HepG2 (cell line): ENCODE measurements around the gene SCT. TPM values are rescaled to one million over a fixed set of nuclear protein-coding genes. Genes with fewer than 3 reads are reported as not detected.
A peak's percentile ranks its signal among the peaks of the same experiment; 100 is the strongest.

ENCODE experiments used
- ATAC-seq: fragments of 200-7000 bp; cut with Tn5 transposase; 3 replicates; pipeline ENCODE4 v1.9.1; 2020; ENCODE audit warnings: mild to moderate bottlenecking, moderate library complexity
- BruUV-seq: library from RNA; stranded (reverse); fragments of 400-500 nt; replicated peaks from 2 replicates; lab custom pipeline; 2021; lab: Mats Ljungman, UMichigan
- CTCF ChIA-PET: fragments of 300-600 bp; formaldehyde crosslinking; extraction: SDS; loops from one replicate; lab custom pipeline; 2021; ENCODE audit warnings: low total read pairs, inconsistent platforms, low intra/inter-chr PET ratio; lab: Yijun Ruan, JAX
- POLR2A ChIA-PET: fragments of 350-600 bp; sonication (Branson Sonifier 250); formaldehyde crosslinking; loops from one replicate; lab custom pipeline; 2020; ENCODE audit warnings: antibody characterized with exemption, inconsistent platforms; lab: Yijun Ruan, JAX
- DNase-seq: peaks from one replicate; pipeline ENCODE4 v3.0.0-alpha.2; 2015; ENCODE audit warnings: low spot score
- FAIRE-seq: peaks from 3 replicates; lab custom pipeline; 2011; peaks lifted over from hg19 to GRCh38; lab: Jason Lieb, UNC
- H2AFZ ChIP-seq: one replicate; pipeline ENCODE4 v1.6.1; 2011; ENCODE audit warnings: low read length, inconsistent platforms
- H3K27ac ChIP-seq: fragments of 300-600 bp; 3 replicates; pipeline ENCODE4 v1.8.0; 2011; ENCODE audit warnings: mixed run types, mild to moderate bottlenecking, mixed read lengths, low read length, inconsistent platforms; ENCODE audit not compliant: insufficient read depth; ENCODE audit errors: extremely low read length
- H3K27me3 ChIP-seq, 2 experiments: fragments of 200-600 bp in 1 of 2; 2 replicates in 1 of 2; 3 replicates in 1 of 2; pipeline versions ENCODE4 v1.6.0 to v1.8.0; 2011; ENCODE audit warnings: low read length in 2 of 2, mild to moderate bottlenecking in 2 of 2, moderate library complexity in 2 of 2, inconsistent platforms in 1 of 2; ENCODE audit not compliant: insufficient read depth in 2 of 2, control insufficient read depth in 1 of 2
- H3K36me3 ChIP-seq, 2 experiments: fragments of 200-600 bp in 1 of 2; replicated peaks in 1 of 2; 2 replicates in 1 of 2; 3 replicates in 1 of 2; pipeline versions ENCODE4 v1.5.1 to v1.8.0; 2011; ENCODE audit warnings: low read length in 2 of 2, inconsistent platforms in 1 of 2; ENCODE audit not compliant: insufficient read depth in 2 of 2, control insufficient read depth in 1 of 2
- H3K4me1 ChIP-seq: 2 replicates; pipeline ENCODE4 v1.5.1; 2012; ENCODE audit warnings: low read length, inconsistent platforms; ENCODE audit not compliant: insufficient read depth
- H3K4me2 ChIP-seq: 2 replicates; pipeline ENCODE4 v1.6.0; 2011; ENCODE audit warnings: low read depth, low read length, inconsistent platforms
- H3K4me3 ChIP-seq, 3 experiments: fragments of 200-600 bp in 1 of 3; sonication (generic), shearing (Covaris generic) in 1 of 3; replicated peaks in 1 of 3; 2 replicates each; pipeline ENCODE4 v1.5.1; 2011 to 2016; ENCODE audit warnings: low read length in 3 of 3, inconsistent platforms in 2 of 3, low read depth in 2 of 3, mild to moderate bottlenecking in 2 of 3, control low read depth in 1 of 3, mixed read lengths in 1 of 3; ENCODE audit not compliant: insufficient read depth in 1 of 3
- H3K79me2 ChIP-seq: one replicate; pipeline ENCODE4 v1.6.1; 2011; ENCODE audit warnings: low read length, inconsistent platforms; ENCODE audit not compliant: insufficient read depth
- H3K9ac ChIP-seq: 2 replicates; pipeline ENCODE4 v1.6.0; 2011; ENCODE audit warnings: mild to moderate bottlenecking, low read depth, low read length, inconsistent platforms; ENCODE audit not compliant: insufficient read depth
- H3K9me3 ChIP-seq: 2 replicates; pipeline ENCODE4 v1.5.1; 2012; ENCODE audit warnings: mild to moderate bottlenecking, low read length
- H4K20me1 ChIP-seq: 2 replicates; pipeline ENCODE4 v1.6.0; 2011; ENCODE audit warnings: inconsistent platforms, mild to moderate bottlenecking, low read length, moderate library complexity; ENCODE audit not compliant: insufficient read depth
- AGO2 ChIP-seq: fragments of 200-400 bp; formaldehyde crosslinking; optimal IDR thresholded peaks from 2 replicates; pipeline ENCODE3; 2017; ENCODE audit warnings: mild to moderate bottlenecking, low read depth, low read length, moderate library complexity
- ATRX ChIP-seq: sonication (generic); formaldehyde crosslinking; IDR thresholded peaks from 2 replicates; pipeline ENCODE4 v1.4.0; 2020; ENCODE audit warnings: missing genetic modification reagents, borderline replicate concordance
- BORCS8-MEF2B ChIP-seq: sonication (generic); formaldehyde crosslinking; IDR thresholded peaks from 2 replicates; pipeline ENCODE4 v1.8.0; 2022; ENCODE audit warnings: mild to moderate bottlenecking, missing genetic modification reagents
- CEBPB ChIP-seq: IDR thresholded peaks from 2 replicates; pipeline ENCODE4 v1.6.1; 2011; ENCODE audit warnings: low read depth, low read length, improper control_type of control experiment, borderline replicate concordance
- HDAC2 ChIP-seq: sonication (generic); formaldehyde crosslinking; IDR thresholded peaks from 2 replicates; pipeline ENCODE4 v1.4.0; 2020; ENCODE audit warnings: missing genetic modification reagents
- IRF2 ChIP-seq: IDR thresholded peaks from 2 replicates; pipeline ENCODE4 v1.6.1; 2018; ENCODE audit warnings: missing genetic modification reagents, missing compliant biosample characterization
- POLR2A ChIP-seq, 2 experiments: IDR thresholded peaks; 2 replicates each; pipeline ENCODE4 v1.6.1; 2011; ENCODE audit warnings: low read depth in 2 of 2, low read length in 2 of 2, mild to moderate bottlenecking in 1 of 2, moderate library complexity in 1 of 2; ENCODE audit not compliant: insufficient read depth in 1 of 2
- POLR2G ChIP-seq: fragments of 200-400 bp; formaldehyde crosslinking; IDR thresholded peaks from 2 replicates; pipeline ENCODE4 v1.6.1; 2018; ENCODE audit warnings: mild to moderate bottlenecking, low read depth, low read length, moderate library complexity
- RAD51 ChIP-seq: fragments of 450-650 bp; IDR thresholded peaks from 2 replicates; pipeline ENCODE4 v1.6.1; 2016; ENCODE audit warnings: borderline replicate concordance
- RBM22 ChIP-seq: fragments of 200-400 bp; formaldehyde crosslinking; optimal IDR thresholded peaks from 2 replicates; pipeline ENCODE3; 2017; ENCODE audit warnings: mild to moderate bottlenecking, low read length, moderate library complexity
- ZBTB2 ChIP-seq: sonication (generic); formaldehyde crosslinking; IDR thresholded peaks from 2 replicates; pipeline ENCODE4 v1.8.0; 2022; ENCODE audit warnings: low read depth, missing genetic modification reagents
- ZFP37 ChIP-seq: sonication (generic); formaldehyde crosslinking; IDR thresholded peaks from 2 replicates; pipeline ENCODE4 v1.4.0; 2020; ENCODE audit warnings: missing genetic modification reagents, borderline replicate concordance
- ZFP41 ChIP-seq: sonication (generic); formaldehyde crosslinking; IDR thresholded peaks from 2 replicates; pipeline ENCODE4 v1.4.0; 2020; ENCODE audit warnings: mild to moderate bottlenecking, missing genetic modification reagents, borderline replicate concordance
- ZNF101 ChIP-seq: sonication (generic); formaldehyde crosslinking; IDR thresholded peaks from 2 replicates; pipeline ENCODE4 v1.4.0; 2020; ENCODE audit warnings: mild to moderate bottlenecking, low read depth, missing genetic modification reagents, borderline replicate concordance
- ZNF639 ChIP-seq: conservative IDR thresholded peaks from 2 replicates; pipeline ENCODE4 v1.6.1; 2018; ENCODE audit warnings: missing genetic modification reagents
- ZNF83 ChIP-seq: sonication (generic); formaldehyde crosslinking; IDR thresholded peaks from 2 replicates; pipeline ENCODE4 v1.4.0; 2020; ENCODE audit warnings: missing genetic modification reagents, mild to moderate bottlenecking, borderline replicate concordance
- WGBS: methylation state at CpG from one replicate; pipeline ENCODE4 v1.1.6; 2017; ENCODE audit warnings: low lambda C conversion rate; 5-methylcytosine and 5-hydroxymethylcytosine counted together
- in situ Hi-C: cut with HindIII; loops from 2 replicates; pipeline ENCODE4 v1.10.0; 2017; ENCODE audit warnings: low pct_unique_long_range_greater_than_20kb; ENCODE audit not compliant: extremely low pct_ligation_motif_present
- intact Hi-C: fragments of 100-400 bp; cut with micrococcal nuclease; formaldehyde crosslinking; loops from one replicate; pipeline ENCODE4 v1.10.0; 2022; ENCODE audit not compliant: unreplicated experiment
- polyA plus RNA-seq, 8 experiments: library from polyadenylated mRNA; depleted of rRNA in 3 of 8; stranded (reverse) in 7 of 8; unstranded in 1 of 8; fragments of >200 nt; fragmentation: Illumina TruSeq in 4 of 8; extraction: Trizol in 4 of 8; gene quantifications; 2 replicates each; pipeline versions ENCODE4 v1.2.1 to v1.2.3, GENCODE V29; 2011 to 2016; ENCODE audit warnings: low read depth in 4 of 8, missing spikeins in 1 of 8, mixed read lengths in 1 of 8; ENCODE audit not compliant: insufficient read depth in 1 of 8
- total RNA-seq, 5 experiments: library from RNA; depleted of rRNA; stranded (reverse); fragments of >200 nt; fragmentation: Illumina TruSeq; extraction: Trizol; gene quantifications; 2 replicates each; pipeline ENCODE4 v1.2.3, GENCODE V29; 2016; ENCODE audit warnings: low read depth in 1 of 5
- TF ChIP-seq, protein P1 (sequence below): sonication (generic); formaldehyde crosslinking; IDR thresholded peaks from 2 replicates; pipeline ENCODE4 v1.4.0; 2020; ENCODE audit warnings: mild to moderate bottlenecking, missing genetic modification reagents, borderline replicate concordance

Gene SCT
- total and polyA plus RNA-seq, 2 of the 13 experiments (the other 11 are each of a cell fraction or from before 2014, with no cell fraction given) = not detected

DNA sequence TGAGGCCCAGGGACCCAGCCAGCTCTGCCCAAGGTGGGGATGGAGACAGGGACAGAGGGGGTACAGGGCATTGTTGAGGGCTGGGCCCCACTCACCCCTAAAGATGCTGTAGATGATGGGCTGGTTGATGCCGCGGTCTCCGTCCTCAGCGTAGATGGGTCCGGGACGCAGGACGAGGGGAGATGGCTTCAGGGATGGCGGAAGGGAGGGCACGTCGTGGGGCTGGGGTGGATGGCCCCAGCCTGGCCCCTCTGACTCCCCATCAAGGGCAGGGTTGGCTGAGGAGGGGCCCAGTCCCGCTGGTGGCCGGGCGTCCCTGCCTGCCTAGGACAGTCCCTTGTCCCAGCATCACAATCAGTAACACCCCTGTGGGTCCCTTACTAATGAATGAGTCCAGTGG is 6.8 kb downstream of the SCT start:
- in situ Hi-C loops = loop anchor here (10.0 kb wide), 1 partner anchor 65 kb away; no protein-coding TSS in a partner anchor
- Histone ChIP-seq H3K27ac (no peak overlapping the region), H3K9ac (no peak overlapping the region)

More for the DNA sequence above, 6.8 kb downstream of the SCT start:
- Histone ChIP-seq H2AFZ (no peak overlapping the region), H4K20me1 (peaks cover 7% of the 10 kb centered on the region; the same call in 1 of the 2 replicates), H3K36me3 (peaks cover 0 to 12% of the 10 kb centered on the region in 2 experiments; a peak in 2 of 5 replicates), H3K79me2 (no peaks in the 10 kb centered on the region), H3K27me3 (no peaks in the 10 kb centered on the region), H3K4me3 (no peak overlapping the region), H3K4me1 (peaks cover 20% of the 10 kb centered on the region), H3K4me2 (no peak overlapping the region), H3K9me3 (no peaks in the 10 kb centered on the region)
- ATAC-seq (no peak), FAIRE-seq (no peak), DNase-seq (no peak)
- WGBS = 100% methylated on average over 2 of the region's 13 CpGs
- ChIA-PET POLR2A (no interaction called here), CTCF (no interaction called here)
- BruUV-seq = no TSS peak
- TF ChIP-seq POLR2G (peak; percentile 52; the same call in 1 of the 2 replicates), HDAC2 (CRISPR knock-in tag) (no peak), ZBTB2 (CRISPR knock-in tag) (no peak), CEBPB (no peak), RAD51 (no peak), BORCS8-MEF2B (CRISPR knock-in tag) (no peak), ZNF83 (CRISPR knock-in tag) (no peak), AGO2 (peak; percentile 82), ZNF101 (CRISPR knock-in tag) (no peak), ZFP41 (no peak), ZNF639 (CRISPR knock-in tag) (no peak), ATRX (CRISPR knock-in tag) (no peak), ZFP37 (no peak), IRF2 (no peak), RBM22 (peak; percentile 83), POLR2A (IDR thresholded peaks at IDR 0.05; ENCODE audit: insufficient read depth in 1 of 2, low read depth in 2 of 2, low read length in 2 of 2) (0 out of 4 replicates have a peak, but pooled peaks of 1 of the 2 experiments have one; percentile 5)
- TF ChIP-seq, protein P1, sequence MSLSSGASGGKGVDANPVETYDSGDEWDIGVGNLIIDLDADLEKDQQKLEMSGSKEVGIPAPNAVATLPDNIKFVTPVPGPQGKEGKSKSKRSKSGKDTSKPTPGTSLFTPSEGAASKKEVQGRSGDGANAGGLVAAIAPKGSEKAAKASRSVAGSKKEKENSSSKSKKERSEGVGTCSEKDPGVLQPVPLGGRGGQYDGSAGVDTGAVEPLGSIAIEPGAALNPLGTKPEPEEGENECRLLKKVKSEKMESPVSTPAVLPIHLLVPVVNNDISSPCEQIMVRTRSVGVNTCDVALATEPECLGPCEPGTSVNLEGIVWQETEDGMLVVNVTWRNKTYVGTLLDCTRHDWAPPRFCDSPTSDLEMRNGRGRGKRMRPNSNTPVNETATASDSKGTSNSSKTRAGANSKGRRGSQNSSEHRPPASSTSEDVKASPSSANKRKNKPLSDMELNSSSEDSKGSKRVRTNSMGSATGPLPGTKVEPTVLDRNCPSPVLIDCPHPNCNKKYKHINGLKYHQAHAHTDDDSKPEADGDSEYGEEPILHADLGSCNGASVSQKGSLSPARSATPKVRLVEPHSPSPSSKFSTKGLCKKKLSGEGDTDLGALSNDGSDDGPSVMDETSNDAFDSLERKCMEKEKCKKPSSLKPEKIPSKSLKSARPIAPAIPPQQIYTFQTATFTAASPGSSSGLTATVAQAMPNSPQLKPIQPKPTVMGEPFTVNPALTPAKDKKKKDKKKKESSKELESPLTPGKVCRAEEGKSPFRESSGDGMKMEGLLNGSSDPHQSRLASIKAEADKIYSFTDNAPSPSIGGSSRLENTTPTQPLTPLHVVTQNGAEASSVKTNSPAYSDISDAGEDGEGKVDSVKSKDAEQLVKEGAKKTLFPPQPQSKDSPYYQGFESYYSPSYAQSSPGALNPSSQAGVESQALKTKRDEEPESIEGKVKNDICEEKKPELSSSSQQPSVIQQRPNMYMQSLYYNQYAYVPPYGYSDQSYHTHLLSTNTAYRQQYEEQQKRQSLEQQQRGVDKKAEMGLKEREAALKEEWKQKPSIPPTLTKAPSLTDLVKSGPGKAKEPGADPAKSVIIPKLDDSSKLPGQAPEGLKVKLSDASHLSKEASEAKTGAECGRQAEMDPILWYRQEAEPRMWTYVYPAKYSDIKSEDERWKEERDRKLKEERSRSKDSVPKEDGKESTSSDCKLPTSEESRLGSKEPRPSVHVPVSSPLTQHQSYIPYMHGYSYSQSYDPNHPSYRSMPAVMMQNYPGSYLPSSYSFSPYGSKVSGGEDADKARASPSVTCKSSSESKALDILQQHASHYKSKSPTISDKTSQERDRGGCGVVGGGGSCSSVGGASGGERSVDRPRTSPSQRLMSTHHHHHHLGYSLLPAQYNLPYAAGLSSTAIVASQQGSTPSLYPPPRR (CRISPR knock-in tag) = no peak
- intact Hi-C loops = no loop called here
